ENCODE data around the gene ATP10A. TPM values are rescaled to one million over a fixed set of nuclear protein-coding genes. Genes with fewer than 3 reads are reported as not detected.
A peak's percentile ranks its signal among the peaks of the same experiment; 100 is the strongest.

ATP10A gene
- total RNA-seq, 8 experiments from 2014 or later: 0.09 to 4.6 (median 0.97) TPM

GRCh38 chr15:25716414-25717126 lies 146.6 kb downstream of the ATP10A start:
- peaks cover 7 to 15% of the 10 kb centered on the region in 2 donors for H3K4me1 ChIP-seq (replicated peaks in 1 of 2)
- peak in 2 of 8 experiments; percentile 52 to 77 for ATAC-seq (replicated peaks in 6 of 8)
- H3K27ac ChIP-seq: no peak overlapping the region
- 38 to 100% (median 86%) methylated on average over 1 to 7 of the region's 21 CpGs; no CpG with 5 or more reads in 2 of the 10 experiments for WGBS, 10 experiments
- in situ Hi-C loops (cut with MboI; ENCODE audit: low pct_unique_long_range_greater_than_20kb in 2 of 9, low sequenced_read_pairs in 9 of 9, unreplicated experiment in 9 of 9): loop anchor here in 2 of 9 experiments (25.0 kb wide), 2 partner anchors 221 to 546 kb away; no protein-coding TSS in a partner anchor
- H3K4me3 ChIP-seq: no peak overlapping the region

DNA sequence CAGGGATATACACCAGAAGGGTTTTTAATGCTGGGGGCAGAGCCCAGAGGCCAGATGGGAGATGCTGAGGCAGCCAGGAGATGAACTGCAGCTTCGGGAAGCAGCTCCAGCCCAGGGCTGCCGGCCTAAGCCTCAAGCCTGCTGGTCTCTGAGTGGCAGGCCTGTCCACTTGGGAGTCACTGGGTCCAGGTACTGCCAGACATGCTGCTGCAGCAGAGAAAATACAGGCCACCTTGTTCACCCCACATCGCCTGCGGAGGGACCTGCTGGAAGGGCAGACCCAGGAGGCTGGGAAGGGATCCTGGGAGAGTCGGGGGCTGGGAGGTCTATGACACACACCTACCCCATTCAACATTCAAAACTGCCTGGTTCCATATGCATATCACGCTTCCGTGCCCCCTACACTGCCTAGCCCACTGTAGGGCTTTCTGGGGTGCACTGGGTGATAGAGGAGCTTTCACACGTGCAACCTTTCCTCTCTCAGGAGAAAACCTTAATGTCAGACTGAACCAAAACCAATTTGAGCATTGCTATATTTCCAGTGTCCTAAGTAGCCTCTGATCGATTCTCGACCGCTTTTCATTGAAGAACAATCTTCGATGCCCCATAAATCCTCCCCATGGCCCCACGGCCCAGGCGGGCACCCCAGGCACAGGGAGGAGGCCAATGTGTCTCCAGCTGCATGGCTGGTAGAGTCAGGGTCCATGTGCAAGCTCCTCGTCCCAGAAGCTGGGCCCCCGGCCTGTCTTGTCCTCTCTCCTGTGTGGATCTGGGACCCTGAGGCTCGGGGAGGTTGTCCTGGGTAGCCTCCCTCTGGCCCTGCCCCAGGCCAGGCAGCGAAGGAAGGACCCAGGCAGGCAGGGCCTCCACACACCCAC lies 147.4 kb downstream of the ATP10A start:
- ATAC-seq (replicated peaks in 6 of 8): no peak
- WGBS, 10 experiments: 89 to 100% (median 97%) methylated on average over 2 to 11 of the region's 18 CpGs; no CpG with 5 or more reads in 2 of the 10 experiments
- Histone ChIP-seq H3K4me1 (replicated peaks in 1 of 2) (peaks cover 7 to 15% of the 10 kb centered on the region in 2 donors), H3K27ac (no peak overlapping the region), H3K4me3 (no peak overlapping the region)
- in situ Hi-C loops (cut with MboI; ENCODE audit: low pct_unique_long_range_greater_than_20kb in 2 of 9, low sequenced_read_pairs in 9 of 9, unreplicated experiment in 9 of 9): loop anchor here in 2 of 9 experiments (25.0 kb wide), 2 partner anchors 222 to 547 kb away; no protein-coding TSS in a partner anchor

GRCh38 chr15:25714538-25714840 lies 148.6 kb downstream of the ATP10A start:
- in situ Hi-C loops (cut with MboI; ENCODE audit: low pct_unique_long_range_greater_than_20kb in 2 of 9, low sequenced_read_pairs in 9 of 9, unreplicated experiment in 9 of 9): loop anchor here in 2 of 9 experiments (25.0 kb wide), 2 partner anchors 223 to 548 kb away; no protein-coding TSS in a partner anchor
- Histone ChIP-seq H3K4me3 (no peak overlapping the region), H3K4me1 (replicated peaks in 1 of 2) (peaks cover 7 to 15% of the 10 kb centered on the region in 2 donors), H3K27ac (no peak overlapping the region)
- WGBS, 10 experiments: 20 to 100% (median 49%) methylated on average over 1 to 3 of the region's 3 CpGs; no CpG with 5 or more reads in 5 of the 10 experiments
- no peak for ATAC-seq (replicated peaks in 6 of 8)

DNA sequence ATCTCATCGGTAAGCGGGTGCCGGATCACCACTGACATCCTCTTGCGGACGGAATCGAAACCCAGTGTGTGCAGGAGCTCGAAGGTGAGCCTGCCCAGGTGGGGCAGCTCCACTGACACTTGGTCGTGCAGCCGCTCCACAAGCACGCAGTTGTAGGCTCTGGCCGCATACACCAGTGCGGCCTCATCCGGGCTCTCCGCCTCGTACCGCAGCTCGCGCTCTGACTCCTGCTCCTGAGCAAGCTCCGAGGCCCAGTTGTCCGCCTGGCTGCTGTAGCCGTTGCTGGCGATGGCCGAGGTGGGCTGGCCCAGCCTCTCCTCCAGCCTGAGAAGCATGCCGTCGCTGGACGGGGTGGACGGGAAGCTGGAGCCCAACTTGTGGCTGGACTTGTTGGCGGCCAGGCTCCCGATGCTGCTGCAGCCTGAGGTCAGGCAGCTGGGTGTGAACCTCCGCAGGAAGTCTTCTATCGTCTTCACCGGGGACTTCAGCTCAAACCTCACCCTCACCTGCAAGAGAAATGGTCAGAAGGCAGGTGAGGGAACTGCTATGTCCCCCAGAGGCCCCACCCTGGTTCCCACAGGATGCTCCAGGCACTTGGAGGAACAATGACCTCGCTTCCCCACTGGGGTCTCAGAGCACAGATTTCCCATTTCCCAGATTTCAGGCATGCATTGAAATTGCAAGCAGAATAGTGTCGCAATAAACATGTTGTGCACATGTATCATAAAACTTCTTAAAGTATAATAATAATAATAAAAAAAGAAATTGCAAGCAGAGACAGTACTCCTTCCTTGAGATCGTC lies 149.2 kb downstream of the ATP10A start:
- no peak overlapping the region for H3K27ac ChIP-seq
- no peak for ATAC-seq (replicated peaks in 6 of 8)
- WGBS, 10 experiments: 80 to 100% (median 90%) methylated on average over 1 to 13 of the region's 35 CpGs; no CpG with 5 or more reads in 1 of the 10 experiments
- in situ Hi-C loops (cut with MboI; ENCODE audit: low pct_unique_long_range_greater_than_20kb in 2 of 9, low sequenced_read_pairs in 9 of 9, unreplicated experiment in 9 of 9): loop anchor here in 2 of 9 experiments (25.0 kb wide), 2 partner anchors 223 to 548 kb away; no protein-coding TSS in a partner anchor
- H3K4me3 ChIP-seq: no peak overlapping the region
- peaks cover 7 to 15% of the 10 kb centered on the region in 2 donors for H3K4me1 ChIP-seq (replicated peaks in 1 of 2)

DNA sequence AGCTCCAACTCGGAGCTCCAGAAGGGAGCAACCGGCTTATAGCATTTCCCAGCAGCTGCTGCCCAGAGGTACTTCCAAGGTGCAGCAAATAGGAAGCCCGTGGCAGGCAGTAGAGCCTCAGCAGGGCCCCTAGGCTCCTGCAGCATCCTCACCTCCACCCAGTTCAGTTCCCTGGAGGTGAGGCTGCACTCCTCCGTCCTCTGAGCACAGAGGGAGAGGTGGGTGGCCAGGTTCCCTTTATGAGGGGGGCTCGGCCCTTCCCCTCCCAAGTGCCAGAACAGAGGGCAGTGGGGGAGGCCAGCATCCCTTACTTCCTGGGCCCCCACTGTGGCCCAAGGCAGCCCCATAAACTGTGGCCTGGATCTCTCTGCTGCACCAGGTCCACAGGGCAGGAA lies 150.2 kb downstream of the ATP10A start:
- no peak overlapping the region for H3K4me3 ChIP-seq
- in situ Hi-C loops (cut with MboI; ENCODE audit: low pct_unique_long_range_greater_than_20kb in 2 of 9, low sequenced_read_pairs in 9 of 9, unreplicated experiment in 9 of 9): loop anchor here in 2 of 9 experiments (25.0 kb wide), 2 partner anchors 224 to 549 kb away; no protein-coding TSS in a partner anchor
- H3K4me1 ChIP-seq (replicated peaks in 1 of 2): peaks cover 6 to 10% of the 10 kb centered on the region in 2 donors
- no peak for ATAC-seq (replicated peaks in 6 of 8)
- 50 to 83% (median 70%) methylated on average over 1 to 2 of the region's 5 CpGs; no CpG with 5 or more reads in 7 of the 10 experiments for WGBS, 10 experiments
- H3K27ac ChIP-seq: no peak overlapping the region

GRCh38 chr15:25712192-25712960 lies 150.8 kb downstream of the ATP10A start:
- WGBS, 10 experiments: 59 to 100% (median 90%) methylated on average over 2 to 8 of the region's 9 CpGs; no CpG with 5 or more reads in 3 of the 10 experiments
- no peak for ATAC-seq (replicated peaks in 6 of 8)
- in situ Hi-C loops (cut with MboI; ENCODE audit: low pct_unique_long_range_greater_than_20kb in 2 of 9, low sequenced_read_pairs in 9 of 9, unreplicated experiment in 9 of 9): loop anchor here in 2 of 9 experiments (25.0 kb wide), 2 partner anchors 225 to 550 kb away; no protein-coding TSS in a partner anchor
- Histone ChIP-seq H3K4me3 (no peak overlapping the region), H3K27ac (no peak overlapping the region), H3K4me1 (replicated peaks in 1 of 2) (peaks cover under 1 to 5% of the 10 kb centered on the region in 2 donors)

- peaks cover 0 to 3% of the 10 kb centered on the region in 2 donors for H3K4me1 ChIP-seq (replicated peaks in 1 of 2)
- no peak overlapping the region for H3K27ac ChIP-seq
- no peak overlapping the region for H3K4me3 ChIP-seq
- ATAC-seq (replicated peaks in 6 of 8): no peak
- in situ Hi-C loops (cut with MboI; ENCODE audit: low pct_unique_long_range_greater_than_20kb in 2 of 9, low sequenced_read_pairs in 9 of 9, unreplicated experiment in 9 of 9): loop anchor here in 2 of 9 experiments (25.0 kb wide), 2 partner anchors 226 to 551 kb away; no protein-coding TSS in a partner anchor
- 40 to 96% (median 93%) methylated on average over 1 to 5 of the region's 8 CpGs; no CpG with 5 or more reads in 7 of the 10 experiments for WGBS, 10 experiments
Observed at GRCh38 chr15:25711691-25712090, 151.4 kb downstream of the ATP10A start.

GRCh38 chr15:25711164-25711563 lies 152.0 kb downstream of the ATP10A start:
- in situ Hi-C loops (cut with MboI; ENCODE audit: low pct_unique_long_range_greater_than_20kb in 2 of 9, low sequenced_read_pairs in 9 of 9, unreplicated experiment in 9 of 9): loop anchor here in 2 of 9 experiments (25.0 kb wide), 2 partner anchors 226 to 551 kb away; no protein-coding TSS in a partner anchor
- 20 to 92% (median 84%) methylated on average over 1 to 5 of the region's 9 CpGs; no CpG with 5 or more reads in 3 of the 10 experiments for WGBS, 10 experiments
- ATAC-seq (replicated peaks in 6 of 8): no peak

GRCh38 chr15:25710184-25710583 lies 152.9 kb downstream of the ATP10A start:
- in situ Hi-C loops (cut with MboI; ENCODE audit: low pct_unique_long_range_greater_than_20kb in 2 of 9, low sequenced_read_pairs in 9 of 9, unreplicated experiment in 9 of 9): loop anchor here in 2 of 9 experiments (25.0 kb wide), 2 partner anchors 227 to 552 kb away; no protein-coding TSS in a partner anchor
- H3K4me3 ChIP-seq: no peak overlapping the region
- ATAC-seq (replicated peaks in 6 of 8): peak; percentile 55 to 90 (median 74)
- 0 to 82% (median 60%) methylated on average over 1 to 3 of the region's 10 CpGs; no CpG with 5 or more reads in 7 of the 10 experiments for WGBS, 10 experiments
- H3K27ac ChIP-seq: no peak overlapping the region
- no peaks in the 10 kb centered on the region for H3K4me1 ChIP-seq (replicated peaks in 1 of 2)

More at GRCh38 chr15:25711164-25711563, 152.0 kb downstream of the ATP10A start:
- Histone ChIP-seq H3K4me3 (no peak overlapping the region), H3K27ac (no peak overlapping the region), H3K4me1 (replicated peaks in 1 of 2) (peaks cover 0 to 3% of the 10 kb centered on the region in 2 donors)

DNA sequence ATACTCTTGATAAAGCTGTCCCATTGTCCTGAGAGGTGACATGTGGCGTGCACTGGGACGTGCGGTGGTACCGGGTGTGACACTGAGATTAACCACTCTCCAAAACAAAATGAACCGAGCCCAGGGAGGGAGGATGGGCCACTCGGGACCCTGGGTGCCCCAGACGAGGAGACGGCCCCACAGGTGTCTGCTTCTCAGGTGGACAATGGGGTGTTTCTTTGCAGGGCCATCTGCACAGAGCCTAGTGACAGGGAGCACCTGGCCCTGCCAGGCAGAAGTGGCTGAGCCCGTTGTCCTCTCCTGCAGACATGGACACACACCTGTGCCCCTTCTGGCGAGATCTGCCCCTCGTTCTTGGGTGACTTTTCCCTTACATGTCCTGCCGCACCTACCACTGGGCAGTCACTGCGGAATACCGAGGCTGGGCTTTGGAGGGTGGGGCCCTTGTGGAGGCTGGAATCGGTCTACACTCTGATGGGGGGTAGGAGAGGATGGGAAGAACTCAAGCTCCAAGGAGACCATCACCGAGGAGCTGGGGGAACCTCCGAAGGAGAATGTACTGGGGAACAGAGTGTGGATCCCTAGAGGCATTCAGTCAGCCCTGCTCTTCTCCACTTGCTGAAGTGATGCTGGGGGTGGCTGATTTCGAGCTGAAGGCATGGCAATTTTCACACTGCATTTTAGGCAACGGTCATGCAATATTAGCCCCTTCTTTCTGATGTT lies 153.5 kb downstream of the ATP10A start:
- Histone ChIP-seq H3K27ac (no peak overlapping the region), H3K4me1 (replicated peaks in 1 of 2) (no peaks in the 10 kb centered on the region), H3K4me3 (no peak overlapping the region)
- in situ Hi-C loops (cut with MboI; ENCODE audit: low pct_unique_long_range_greater_than_20kb in 2 of 9, low sequenced_read_pairs in 9 of 9, unreplicated experiment in 9 of 9): loop anchor here in 2 of 9 experiments (25.0 kb wide), 2 partner anchors 228 to 553 kb away; no protein-coding TSS in a partner anchor
- 61 to 100% (median 89%) methylated on average over 1 to 13 of the region's 19 CpGs; no CpG with 5 or more reads in 2 of the 10 experiments for WGBS, 10 experiments
- no peak for ATAC-seq (replicated peaks in 6 of 8)

DNA sequence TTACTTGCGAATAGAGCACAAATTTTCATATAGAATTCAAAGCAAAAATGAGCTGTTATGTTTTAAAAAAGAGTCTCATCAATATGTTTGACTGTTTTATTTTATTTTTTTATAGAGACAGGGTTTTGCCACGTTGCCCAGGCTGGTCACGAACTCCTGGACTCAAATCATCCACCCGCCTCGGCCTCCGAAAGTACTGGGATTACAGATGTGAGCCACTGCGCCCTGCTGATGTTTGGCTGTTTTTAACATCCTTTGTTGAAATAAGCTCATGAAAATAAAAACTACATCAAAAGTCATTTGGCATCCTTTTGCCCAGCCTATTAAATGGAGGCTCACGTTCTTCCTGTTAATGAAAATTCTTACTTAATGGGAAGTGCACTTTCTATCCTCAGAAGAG lies 154.7 kb downstream of the ATP10A start:
- Histone ChIP-seq H3K4me1 (replicated peaks in 1 of 2) (no peaks in the 10 kb centered on the region), H3K27ac (no peak overlapping the region), H3K4me3 (no peak overlapping the region)
- 25 to 100% (median 91%) methylated on average over 1 to 6 of the region's 8 CpGs; no CpG with 5 or more reads in 3 of the 10 experiments for WGBS, 10 experiments
- in situ Hi-C loops (cut with MboI; ENCODE audit: low pct_unique_long_range_greater_than_20kb in 2 of 9, low sequenced_read_pairs in 9 of 9, unreplicated experiment in 9 of 9): loop anchor here in 2 of 9 experiments (25.0 kb wide), 2 partner anchors 229 to 554 kb away; no protein-coding TSS in a partner anchor
- no peak for ATAC-seq (replicated peaks in 6 of 8)
